Measurements from ENCODE around the gene PTPRN.
A peak's percentile ranks its signal among the peaks of the same experiment; 100 is the strongest.
"Not testable (repeated sequence)": the region's sequence is repeated elsewhere in the genome, so short reads cannot be mapped to it uniquely, and the experiment has no call there.

The PTPRN gene

GRCh38 chr2:219287580-219288265, 21.5 kb downstream of the PTPRN start:
- no peak for DNase-seq (ENCODE audit: low spot score)

DNA sequence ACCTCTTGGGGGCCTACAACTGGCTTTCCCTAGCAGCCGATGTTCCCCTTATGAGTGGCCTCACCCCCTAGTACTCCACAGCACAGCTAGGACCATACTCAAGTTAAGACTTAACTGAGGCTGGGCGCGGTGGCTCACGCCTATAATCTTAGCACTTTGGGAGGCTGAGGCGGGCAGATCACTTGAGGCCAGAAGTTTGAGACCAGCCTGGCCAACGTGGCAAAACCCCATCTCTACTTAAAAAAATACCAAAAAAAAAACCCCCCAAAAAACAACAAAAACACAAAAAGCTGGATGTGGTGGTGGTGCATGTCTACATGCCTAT, 22.1 kb downstream of the PTPRN start:
- not testable (repeated sequence) for DNase-seq (ENCODE audit: low spot score)

GRCh38 chr2:219286436-219287115, 22.6 kb downstream of the PTPRN start:
- DNase-seq (ENCODE audit: low spot score) = no peak

- DNase-seq (ENCODE audit: low spot score) = no peak
These were observed 23.2 kb downstream of the PTPRN start for GRCh38 chr2:219285894-219286425.

GRCh38 chr2:219285373-219285735, 23.8 kb downstream of the PTPRN start:
- DNase-seq (ENCODE audit: low spot score) = no peak

- DNase-seq (ENCODE audit: low spot score) = no peak
These were observed 24.5 kb downstream of the PTPRN start for GRCh38 chr2:219284501-219285372.

DNA sequence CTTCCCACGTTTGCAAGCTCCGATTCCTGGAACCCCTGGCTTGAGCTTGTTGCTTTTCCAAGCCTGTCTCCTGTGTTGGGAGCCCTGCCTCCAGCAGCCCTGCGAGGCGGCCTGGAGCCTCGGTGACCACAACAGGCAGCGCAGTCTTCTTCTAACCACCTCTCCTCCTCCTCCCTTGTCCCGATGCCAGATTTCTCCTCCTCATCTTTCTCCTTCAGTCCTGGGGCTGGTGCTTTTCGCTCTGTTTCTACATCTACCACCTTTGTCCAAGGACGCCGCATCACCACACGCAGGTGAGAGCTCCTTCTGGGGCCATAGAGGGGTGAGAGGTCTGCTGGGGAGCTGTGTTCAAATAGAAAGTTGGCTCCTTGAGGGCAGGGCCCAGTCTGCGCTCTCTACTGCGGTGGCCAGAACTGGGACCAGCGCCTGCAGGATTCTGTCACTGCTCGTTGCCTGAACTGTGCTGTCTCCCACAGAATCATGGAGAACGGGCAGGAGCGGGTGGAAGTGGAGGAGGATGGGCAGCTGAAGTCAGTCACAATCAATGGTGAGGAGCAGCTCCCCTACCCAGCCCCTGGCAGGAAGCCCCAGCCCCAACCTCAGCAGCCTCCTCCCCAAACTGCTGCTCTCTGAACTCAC, 26.1 kb downstream of the PTPRN start:
- DNase-seq (ENCODE audit: low spot score) = no peak

GRCh38 chr2:219282375-219282774, 26.8 kb downstream of the PTPRN start:
- DNase-seq (ENCODE audit: low spot score) = no peak

DNA sequence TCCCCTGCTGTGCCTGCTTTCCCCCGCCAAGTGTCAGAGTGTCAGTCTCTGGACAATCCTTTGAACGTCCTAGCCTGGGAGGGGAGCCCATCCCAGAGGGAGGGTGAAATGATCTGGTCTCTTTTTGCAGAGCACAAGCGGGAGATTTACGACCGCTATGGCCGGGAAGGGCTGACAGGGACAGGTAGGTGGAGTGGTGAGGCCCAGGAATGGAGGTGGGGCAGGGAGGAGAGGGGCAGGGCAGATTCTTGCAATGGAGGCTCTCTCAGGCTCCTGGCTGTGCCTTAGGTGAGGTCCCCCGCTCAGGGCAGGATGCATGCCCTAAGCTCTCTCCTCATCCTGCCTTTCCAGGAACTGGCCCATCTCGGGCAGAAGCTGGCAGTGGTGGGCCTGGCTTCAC, 27.6 kb downstream of the PTPRN start:
- DNase-seq (ENCODE audit: low spot score) = no peak

DNA sequence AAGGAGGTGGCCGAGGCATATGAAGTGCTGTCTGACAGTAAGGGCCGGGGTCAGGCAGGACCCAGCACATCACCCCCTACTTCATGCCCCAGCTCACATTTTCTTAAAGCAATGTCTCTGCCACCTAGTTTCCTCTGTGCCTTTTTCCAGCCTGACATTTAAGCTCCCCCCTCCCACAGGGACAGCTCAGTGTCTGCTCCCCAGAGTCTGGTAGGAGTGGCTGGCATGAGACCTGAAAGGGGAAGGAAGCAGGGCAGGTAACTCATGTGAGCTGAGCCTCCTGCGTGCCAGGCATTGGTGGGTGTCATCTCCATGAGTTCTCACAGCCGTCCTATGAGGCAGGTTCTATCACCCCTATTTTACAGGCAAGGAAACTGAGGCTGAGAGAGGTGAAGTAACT, 28.6 kb downstream of the PTPRN start:
- DNase-seq (ENCODE audit: low spot score) = no peak

- no peak for DNase-seq (ENCODE audit: low spot score)
These were observed 29.2 kb downstream of the PTPRN start for GRCh38 chr2:219279916-219280516.

GRCh38 chr2:219279151-219279915, 29.9 kb downstream of the PTPRN start, which contains the start of gene DNAJB2:
Gene DNAJB2, plus strand, starts transcription at chr2:219279366. Its CDS starts 468 bp downstream, at chr2:219279834.
- peak; percentile 98 for DNase-seq (ENCODE audit: low spot score)

DNA sequence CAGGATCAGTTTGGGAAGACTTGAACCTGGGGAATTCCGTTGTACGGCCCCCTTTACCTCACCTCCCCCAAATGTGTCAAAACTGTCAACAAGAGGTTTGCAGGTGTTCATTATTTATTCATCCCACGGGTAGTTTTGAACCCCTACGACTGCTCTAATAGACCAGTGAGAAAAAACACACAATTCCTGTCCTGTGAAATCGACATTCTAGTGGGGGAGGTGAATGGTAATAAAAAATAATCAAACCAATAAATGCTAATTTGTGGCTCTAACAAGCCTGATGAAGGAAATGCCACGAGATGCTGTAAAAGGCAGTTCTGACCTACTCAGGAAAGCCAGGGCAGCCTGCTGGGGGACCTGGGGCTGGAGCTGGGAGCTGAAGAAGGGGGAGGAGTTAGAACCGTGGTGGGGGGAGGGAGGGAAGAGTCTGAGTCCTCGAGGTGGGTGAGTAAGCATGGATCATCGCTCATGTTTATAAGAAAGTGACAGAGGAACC, 30.5 kb downstream of the PTPRN start:
- DNase-seq (ENCODE audit: low spot score) = peak; percentile 82

DNA sequence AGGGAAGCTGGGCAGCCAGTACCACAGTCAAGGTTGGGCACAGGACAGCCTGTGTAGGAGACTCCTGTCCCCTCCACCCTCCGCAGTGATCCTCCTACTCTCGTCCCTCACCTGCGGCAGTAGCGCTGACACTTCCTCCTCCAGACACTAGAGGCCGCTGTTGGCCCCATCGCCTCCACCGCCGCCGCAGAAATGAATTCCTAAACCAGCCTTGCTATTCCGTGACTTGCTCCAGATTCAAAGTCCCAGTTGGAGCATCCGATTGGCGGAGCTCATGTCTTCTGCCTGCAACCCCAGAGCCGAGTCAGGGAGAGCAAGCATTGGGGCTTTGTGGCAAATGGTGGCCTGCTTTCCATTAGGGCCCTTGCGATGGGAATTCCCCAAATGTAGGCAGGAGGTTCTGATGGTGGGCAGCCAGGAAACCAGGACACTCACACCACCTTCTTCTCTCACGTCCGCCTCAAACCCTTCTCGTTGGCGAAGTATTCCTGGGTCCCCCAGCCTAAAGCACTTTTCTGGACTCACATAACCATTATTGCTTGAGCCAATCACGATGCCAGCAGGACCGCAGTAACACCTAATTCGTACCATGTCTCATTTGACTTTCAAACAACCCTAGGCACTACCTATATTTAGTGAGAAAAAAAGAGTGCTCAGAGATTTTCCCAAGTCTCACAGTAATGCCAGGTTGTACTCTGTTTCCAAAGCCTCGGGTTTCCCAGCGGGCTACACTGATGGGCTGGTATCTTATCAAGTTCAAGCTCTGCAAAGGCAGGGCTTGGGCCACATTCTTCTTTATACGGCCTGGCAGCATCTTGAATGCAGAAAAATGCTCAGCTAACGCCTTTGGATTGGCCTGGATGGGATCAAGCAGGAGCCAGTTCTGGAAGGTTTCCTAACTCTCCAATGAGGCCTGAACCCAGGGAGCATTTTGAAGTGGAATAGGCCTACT, 31.2 kb downstream of the PTPRN start:
- DNase-seq (ENCODE audit: low spot score) = peak; percentile 84

- DNase-seq (ENCODE audit: low spot score) = no peak
These were observed 34.8 kb downstream of the PTPRN start for GRCh38 chr2:219274361-219274921.

DNA sequence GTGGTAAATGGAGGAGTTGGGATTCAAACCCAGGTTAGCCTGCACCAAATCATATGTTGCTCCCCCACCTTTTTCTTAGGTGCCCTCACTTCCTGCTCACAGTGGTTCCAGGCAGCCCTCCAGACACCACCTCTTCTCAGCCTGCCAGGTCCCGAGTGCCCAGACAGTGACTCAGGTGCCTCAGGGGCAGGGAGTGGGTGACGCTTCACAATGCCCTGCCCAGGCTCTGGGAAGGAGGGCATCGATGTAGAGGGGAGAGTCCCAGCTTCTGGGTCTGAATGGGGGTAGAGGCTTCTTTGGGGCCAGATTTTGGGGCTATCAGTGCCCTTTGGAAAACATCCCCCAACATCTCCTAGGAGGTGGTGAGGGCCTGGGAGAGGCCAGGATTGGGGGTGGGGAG, 35.3 kb downstream of the PTPRN start:
- no peak for DNase-seq (ENCODE audit: low spot score)

DNA sequence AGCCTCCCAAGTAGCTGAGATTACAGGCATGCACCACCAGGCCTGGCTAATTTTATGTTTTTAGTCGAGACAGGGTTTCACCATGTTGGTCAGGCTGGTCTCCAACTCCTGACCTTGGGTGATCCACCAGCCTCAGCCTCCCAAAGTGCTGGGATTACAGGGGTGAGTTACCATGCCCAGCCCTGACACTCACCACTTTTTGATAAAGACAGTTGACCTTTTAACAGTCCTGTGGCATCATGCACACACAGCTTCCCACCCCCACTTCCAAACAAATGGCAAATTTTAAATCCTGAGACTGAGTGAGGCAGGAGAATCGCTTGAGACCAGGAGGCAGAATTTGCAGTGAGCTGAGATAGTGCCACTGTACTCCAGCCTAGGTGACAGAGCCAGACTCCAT, 36.2 kb downstream of the PTPRN start:
- no peak for DNase-seq (ENCODE audit: low spot score)

- DNase-seq (ENCODE audit: low spot score) = no peak
These were observed 36.8 kb downstream of the PTPRN start for GRCh38 chr2:219272356-219272755.

DNA sequence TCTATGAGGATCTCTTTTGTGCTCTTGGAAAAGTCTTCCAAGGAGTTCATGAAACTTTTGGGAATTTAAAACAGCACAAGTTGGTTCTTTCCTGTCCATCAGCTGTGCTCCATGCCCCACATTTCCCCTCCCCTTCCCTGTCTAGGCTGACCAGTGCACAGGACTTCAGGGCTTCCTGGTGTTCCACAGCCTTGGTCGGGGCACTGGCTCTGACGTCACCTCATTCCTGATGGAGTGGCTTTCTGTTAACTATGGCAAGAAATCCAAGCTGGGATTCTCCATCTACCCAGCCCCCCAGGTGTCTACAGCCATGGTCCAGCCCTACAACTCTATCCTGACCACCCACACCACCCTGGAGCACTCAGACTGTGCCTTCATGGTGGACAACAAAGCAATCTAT, 38.2 kb downstream of the PTPRN start:
- DNase-seq (ENCODE audit: low spot score) = no peak

GRCh38 chr2:219270055-219270372, 39.2 kb downstream of the PTPRN start:
- no peak for DNase-seq (ENCODE audit: low spot score)
